GM21723 (cell line): ENCODE results near the gene DAGLB.

ENCODE experiments used
- ATAC-seq: cut with Tn5 transposase; IDR thresholded peaks from one replicate; pipeline ENCODE4 v1.9.1; 2021; ENCODE audit warnings: mild to moderate bottlenecking, moderate library complexity; ENCODE audit not compliant: unreplicated experiment

Gene DAGLB

DNA sequence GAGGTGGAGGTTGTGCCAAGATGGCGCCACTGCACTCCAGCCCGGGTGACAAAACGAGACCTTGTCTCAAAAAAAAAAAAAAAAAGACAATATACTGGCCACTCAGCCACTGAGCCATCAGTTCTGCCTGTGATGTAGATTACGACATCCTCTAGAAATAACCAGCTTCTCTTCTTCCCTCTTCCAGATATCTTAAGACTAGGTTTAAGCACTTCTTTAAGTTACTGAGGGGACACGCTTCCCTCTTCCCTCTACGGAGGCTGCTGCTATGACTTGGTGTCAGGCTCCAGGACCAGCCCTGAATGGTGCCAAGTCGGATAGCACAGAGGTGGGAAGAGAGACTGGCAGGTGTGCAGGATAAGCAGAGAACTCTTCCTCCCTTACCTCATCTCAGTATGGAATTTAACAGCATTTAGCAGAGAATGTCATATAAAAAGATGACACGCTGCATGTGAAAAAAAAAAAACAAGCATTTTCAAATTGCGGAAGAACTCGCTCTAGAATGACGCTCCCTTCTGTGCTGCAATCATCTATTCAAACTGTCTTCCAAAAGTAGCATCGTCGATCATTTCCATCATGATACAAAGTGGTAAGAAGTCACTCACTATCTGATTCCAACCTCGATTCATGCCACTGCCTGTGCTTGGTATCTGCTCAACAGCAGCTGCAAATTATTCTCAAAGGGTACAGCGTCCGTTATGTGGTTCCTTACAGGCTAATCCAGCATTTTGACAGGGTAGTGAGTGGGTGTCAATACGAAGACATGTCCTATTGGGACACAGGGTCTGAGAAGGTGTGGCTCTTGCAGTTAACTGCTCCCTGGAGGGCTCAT, 13.8 kb downstream of the DAGLB start:
- ATAC-seq = no peak

GRCh38 chr7:6432781-6433180, 15.0 kb downstream of the DAGLB start:
- no peak for ATAC-seq

DNA sequence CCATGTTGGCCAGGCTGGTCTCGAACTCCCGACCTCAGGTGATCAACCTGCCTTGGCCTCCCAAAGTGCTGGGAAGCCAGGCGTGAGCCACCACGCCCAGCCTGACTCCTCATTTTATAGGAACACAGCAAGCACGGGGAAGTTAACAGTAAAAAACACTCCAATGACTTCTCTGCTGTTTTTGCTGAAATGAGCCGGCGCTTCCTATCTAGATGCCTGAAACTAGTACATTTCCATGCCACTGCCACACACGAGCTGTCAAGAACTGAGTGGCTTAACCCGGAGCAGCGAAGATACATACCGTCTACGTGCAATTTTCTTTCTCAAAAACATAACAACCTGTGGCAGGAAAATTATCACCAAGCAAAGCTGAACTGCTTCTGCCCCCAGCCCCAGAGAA, 16.8 kb downstream of the DAGLB start:
- ATAC-seq = no peak

- no peak for ATAC-seq
Observed at GRCh38 chr7:6430271-6430940, 17.3 kb downstream of the DAGLB start.

DNA sequence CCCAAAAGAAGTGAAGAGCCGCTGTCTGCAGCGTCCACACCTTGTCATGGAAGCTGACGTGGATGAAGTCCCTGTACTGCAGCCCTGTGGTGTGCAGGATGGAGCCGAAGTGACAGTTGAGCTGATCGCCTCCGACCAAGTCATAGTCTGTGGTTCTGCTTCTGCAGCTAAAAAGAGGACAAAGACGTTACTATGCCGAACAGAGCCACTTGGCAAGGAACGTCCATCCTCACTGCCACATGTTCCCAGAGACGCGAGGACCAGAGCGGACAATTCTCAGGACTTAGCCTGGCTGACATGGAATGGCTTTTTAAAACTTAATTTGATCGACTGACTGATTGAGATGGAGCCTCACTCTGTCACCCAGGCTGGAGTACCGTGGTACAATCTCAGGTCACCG, 21.8 kb downstream of the DAGLB start:
- ATAC-seq = no peak

GRCh38 chr7:6423942-6424701, 23.6 kb downstream of the DAGLB start:
- ATAC-seq = no peak

DNA sequence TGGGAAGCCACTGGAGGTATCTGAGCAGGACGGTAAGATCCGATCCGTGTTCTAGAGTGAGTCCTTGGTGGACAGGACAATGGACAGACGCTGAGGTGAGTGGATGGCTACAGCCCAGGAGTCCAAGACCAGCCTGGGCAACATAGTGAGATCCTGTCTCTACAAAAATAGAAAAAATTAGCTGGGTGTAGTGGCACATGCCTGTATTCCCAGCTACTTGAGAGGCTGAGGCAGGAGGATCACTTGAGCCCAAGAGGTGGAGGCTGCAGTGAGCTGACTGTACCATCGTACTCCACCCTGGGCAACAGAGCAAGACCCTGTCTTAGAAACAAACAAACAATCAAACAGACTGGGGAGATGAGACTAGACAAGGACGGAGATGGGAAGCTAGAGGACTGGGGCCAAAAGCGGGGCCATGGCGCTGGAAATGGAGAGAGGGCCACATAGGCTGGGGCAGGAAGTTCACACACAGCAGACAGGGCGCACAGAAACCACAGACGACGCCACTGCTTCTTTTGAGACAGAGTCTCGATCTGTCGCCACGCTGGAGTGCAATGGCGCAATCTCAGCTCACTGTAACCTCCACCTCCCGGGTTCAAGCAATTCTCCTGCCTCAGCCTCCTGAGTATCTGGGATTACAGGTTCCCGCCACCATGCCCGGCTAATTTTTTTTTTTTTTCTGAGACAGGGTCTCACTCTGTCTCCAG, 24.7 kb downstream of the DAGLB start:
- ATAC-seq = no peak

GRCh38 chr7:6422095-6422494, 25.7 kb downstream of the DAGLB start:
- no peak for ATAC-seq

DNA sequence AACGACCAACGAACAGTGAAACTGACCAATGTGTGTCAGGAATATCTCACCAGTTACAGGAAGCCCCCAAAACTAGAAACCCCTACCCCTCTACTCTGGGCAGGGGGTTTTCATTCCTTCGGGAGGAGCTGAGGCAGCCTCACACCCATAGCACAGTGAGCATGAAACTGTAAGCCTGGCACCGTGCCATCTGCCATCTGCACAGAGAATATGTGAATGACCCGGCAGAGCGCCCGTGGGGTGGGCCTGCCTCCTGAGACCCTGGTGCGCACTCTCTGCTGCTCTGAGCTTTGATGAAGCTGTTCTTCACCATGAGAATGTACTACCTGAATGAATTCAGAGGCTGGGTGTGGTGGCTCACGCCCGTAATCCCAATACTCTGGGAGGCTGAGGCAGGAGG, 27.1 kb downstream of the DAGLB start:
- ATAC-seq = no peak

- no peak for ATAC-seq
Observed at GRCh38 chr7:6419310-6419773, 28.4 kb downstream of the DAGLB start.

- no peak for ATAC-seq
Observed at GRCh38 chr7:6417408-6417807, 30.3 kb downstream of the DAGLB start.

GRCh38 chr7:6416516-6417145, 31.1 kb downstream of the DAGLB start:
- ATAC-seq = no peak

GRCh38 chr7:6413637-6414036, 34.1 kb downstream of the DAGLB start:
- ATAC-seq = no peak

- ATAC-seq = no peak
Observed at GRCh38 chr7:6409944-6410693, 37.6 kb downstream of the DAGLB start.

- ATAC-seq = no peak
Observed at GRCh38 chr7:6409091-6409490, 38.7 kb downstream of the DAGLB start.

DNA sequence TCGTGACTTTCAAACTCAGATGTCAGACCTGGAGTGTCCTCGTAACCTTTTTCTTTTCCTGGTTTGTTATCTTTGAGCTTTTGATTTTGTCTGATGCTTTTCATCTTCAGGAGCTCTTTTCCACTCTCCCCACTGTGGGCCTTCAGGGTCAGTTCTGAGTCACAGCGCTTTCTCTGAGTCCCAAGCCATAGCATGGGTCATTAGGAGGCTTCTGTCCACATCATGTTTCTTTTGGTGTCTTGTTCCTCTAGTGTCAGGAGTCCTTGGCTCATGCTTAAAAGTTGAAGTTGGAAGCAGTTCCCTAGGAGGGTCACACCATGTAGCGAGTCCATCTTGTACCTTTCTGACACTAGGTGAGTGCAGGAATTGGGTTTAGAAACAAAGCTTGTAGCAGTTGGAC, 40.3 kb downstream of the DAGLB start:
- no peak for ATAC-seq

DNA sequence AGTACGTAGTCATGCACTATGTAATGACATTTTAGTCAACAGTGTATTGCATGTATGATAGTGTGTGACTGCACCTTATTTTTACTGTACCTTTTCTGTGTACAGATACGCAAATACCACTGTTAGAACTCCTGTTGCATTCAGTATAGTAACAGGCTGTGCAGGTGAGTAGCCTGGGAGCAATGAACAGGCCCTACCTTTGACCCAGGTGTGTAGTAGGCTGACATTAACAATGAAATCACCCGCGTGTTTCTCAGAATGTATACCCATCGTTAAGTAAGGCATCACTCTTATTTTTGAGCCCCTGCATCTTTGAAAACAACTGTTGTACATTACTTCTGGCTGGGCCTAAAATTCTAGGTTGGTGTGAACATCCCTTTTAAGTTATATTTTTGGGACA, 41.6 kb downstream of the DAGLB start:
- ATAC-seq = no peak

DNA sequence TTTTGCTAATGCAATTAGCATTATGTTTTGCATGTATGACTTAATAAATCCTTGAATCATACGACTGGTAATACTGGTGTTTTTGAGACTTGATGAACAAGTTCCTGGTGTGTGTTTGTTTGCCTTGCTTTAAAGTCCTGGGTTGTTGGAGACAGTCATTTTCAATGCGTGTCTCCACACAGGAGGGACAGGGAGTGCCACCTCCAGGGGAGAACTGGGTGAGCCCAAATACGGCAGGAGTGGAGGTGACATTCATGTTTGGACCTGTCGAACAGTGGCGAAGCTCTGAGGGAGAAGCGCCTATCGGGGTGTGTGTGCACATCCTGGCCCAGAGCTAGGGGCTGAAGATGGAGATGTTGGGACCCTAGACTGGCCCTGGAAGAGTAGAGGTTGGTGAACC, 43.8 kb downstream of the DAGLB start:
- no peak for ATAC-seq

GRCh38 chr7:6402741-6403140, 45.0 kb downstream of the DAGLB start:
- no peak for ATAC-seq

DNA sequence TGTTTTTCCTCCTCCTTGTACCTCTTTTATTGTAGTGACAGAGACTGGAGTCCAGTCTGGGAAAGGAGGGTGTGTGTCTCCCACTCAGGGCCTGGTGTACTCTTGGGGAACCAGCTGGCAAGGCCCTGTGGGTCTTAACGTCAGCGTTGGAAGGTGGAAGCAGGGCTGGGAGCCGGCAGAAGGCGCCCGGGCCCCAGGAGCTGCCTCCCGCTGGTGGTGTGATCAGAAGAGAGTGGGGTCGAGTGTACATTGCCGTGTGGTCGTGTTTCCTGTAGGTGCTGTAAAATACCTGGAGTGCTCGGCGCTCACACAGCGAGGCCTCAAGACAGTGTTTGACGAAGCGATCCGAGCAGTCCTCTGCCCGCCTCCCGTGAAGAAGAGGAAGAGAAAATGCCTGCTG, 45.7 kb downstream of the DAGLB start:
- ATAC-seq = no peak
